NCI-H69 (cell line): ENCODE measurements around the gene HTR1E.
"Not testable (repeated sequence)": the region's sequence is repeated elsewhere in the genome, so short reads cannot be mapped to it uniquely, and the experiment has no call there.

ENCODE experiments used
- DNase-seq: peaks from one replicate; lab custom pipeline; 2025; lab: John Stamatoyannopoulos, UW

The HTR1E gene

DNA sequence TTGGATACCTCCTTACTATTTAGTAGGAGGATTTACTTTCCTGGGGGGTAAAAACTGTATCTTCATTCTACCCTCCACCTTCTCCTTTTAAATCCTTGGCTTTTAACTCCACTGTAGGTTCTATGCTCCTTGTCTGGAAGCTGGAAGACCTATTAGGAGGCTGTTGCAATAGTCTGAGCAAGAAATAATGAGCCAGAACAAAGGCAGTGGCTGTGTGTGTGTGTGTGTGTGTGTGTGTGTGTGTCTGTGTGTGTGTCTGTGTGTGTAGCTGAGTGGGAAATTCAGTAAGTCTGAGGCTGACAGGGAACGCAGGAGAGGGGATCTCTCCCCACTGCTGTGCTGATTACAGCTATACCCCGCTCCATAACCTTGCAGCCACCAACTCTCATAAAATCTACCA lies 35.8 kb downstream of the HTR1E start:
- no peak for DNase-seq

DNA sequence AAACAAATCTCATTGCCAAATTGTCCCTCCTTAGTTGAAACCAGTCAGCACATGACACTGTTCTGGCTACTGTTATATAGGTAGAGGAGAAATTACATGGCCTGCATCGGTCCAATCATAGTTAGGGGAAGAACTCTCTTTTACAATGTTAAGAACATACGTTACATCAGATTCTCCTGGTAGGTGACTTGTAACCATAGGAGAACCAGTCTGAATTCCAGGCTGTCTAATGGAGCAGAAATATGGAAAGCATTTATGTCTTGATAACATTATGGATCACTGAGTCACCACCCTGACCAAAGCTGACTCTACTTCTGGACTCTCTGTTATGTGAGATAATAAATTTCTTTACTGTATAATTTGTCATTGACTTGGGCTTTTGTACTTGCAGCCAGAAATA lies 40.9 kb downstream of the HTR1E start:
- no peak for DNase-seq

- DNase-seq, result no peak
Measured at GRCh38 chr6:87001494-87001893, 64.2 kb downstream of the HTR1E start.

GRCh38 chr6:87002391-87002790 lies 65.1 kb downstream of the HTR1E start:
- not testable (repeated sequence) for DNase-seq

GRCh38 chr6:87006541-87006940 lies 69.2 kb downstream of the HTR1E start:
- not testable (repeated sequence) for DNase-seq

DNA sequence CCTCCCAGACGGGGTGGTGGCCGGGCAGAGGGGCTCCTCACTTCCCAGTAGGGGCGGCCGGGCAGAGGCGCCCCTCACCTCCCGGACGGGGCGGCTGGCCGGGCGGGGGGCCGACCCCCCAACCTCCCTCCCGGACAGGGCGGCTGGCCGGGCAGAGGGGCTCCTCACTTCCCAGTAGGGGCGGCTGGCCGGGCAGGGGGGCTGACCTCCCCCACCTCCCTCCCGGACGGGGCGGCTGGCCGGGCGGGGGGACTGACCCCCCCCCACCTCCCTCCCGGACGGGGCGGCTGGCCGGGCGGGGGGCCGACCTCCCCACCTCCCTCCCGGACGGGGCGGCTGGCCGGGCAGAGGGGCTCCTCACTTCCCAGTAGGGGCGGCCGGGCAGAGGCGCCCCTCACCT lies 72.3 kb downstream of the HTR1E start:
- DNase-seq, result not testable (repeated sequence)

DNA sequence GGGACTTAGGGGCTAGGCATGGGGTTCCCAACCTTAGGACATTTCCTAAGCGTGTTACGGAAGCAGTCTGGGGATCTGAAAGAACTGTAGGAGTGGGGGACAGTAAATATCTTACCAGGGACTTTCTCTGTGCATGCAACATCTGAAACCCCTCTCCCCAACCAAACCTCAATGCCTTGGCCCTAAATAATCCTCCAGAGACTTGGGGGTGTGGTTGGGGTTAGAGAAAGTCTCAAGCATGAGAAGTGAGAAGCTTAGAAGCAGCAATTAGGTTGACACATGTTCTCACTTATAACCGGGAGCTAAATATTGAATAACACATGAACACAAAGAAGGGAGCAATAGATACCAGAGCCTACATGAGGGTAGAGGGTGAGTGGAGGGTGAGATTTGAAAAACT lies 74.7 kb downstream of the HTR1E start:
- DNase-seq, result no peak

DNA sequence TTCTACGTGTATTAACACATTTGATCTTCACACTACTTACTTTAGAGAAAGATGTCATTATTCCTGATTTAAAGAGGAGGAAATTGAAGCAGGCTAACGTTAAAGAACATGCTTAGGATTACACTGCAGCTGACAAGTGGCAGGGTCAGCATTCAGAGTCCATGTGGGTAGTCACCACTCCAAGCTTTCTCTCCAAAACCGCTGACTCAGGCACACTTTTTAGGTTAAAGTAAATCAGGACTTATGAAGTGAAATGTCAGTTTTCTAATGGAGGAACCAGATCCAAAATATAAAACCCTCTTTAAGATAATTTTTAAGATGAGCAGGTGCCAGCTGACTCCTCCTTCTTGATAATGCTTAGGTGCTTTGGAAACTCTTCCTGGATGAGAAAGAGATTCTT lies 75.4 kb downstream of the HTR1E start:
- no peak for DNase-seq

- DNase-seq, result no peak
Measured at GRCh38 chr6:87016772-87017171, 79.4 kb downstream of the HTR1E start.

- DNase-seq, result no peak
Measured at GRCh38 chr6:87027021-87027420, 89.7 kb downstream of the HTR1E start.

DNA sequence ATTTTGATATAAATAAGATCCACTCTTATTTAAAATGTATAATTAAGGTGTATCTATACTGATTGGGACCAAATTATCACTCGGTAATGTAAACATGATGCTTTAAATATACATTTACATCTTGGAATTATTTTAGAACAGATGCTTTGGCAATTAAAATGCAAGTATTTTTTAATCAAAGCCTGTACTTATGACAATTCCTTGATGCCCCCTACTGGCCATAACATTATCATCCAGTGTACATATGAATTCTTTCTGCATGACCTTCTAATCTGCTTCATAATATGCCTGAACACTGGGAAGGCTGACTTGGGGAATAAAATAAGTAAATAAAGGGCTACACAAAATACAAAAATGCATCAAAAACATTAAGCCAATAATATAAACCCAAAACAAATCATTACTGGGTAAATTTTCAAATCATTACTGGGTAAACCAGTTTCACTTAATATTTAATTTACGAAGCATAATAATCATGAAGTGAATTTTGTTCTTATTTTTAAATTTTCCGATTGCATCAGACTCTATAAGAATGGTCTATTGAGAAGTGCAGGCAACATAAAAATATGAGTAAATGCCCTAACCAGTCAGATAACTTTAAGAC lies 92.5 kb downstream of the HTR1E start:
- peak; percentile 61 for DNase-seq

DNA sequence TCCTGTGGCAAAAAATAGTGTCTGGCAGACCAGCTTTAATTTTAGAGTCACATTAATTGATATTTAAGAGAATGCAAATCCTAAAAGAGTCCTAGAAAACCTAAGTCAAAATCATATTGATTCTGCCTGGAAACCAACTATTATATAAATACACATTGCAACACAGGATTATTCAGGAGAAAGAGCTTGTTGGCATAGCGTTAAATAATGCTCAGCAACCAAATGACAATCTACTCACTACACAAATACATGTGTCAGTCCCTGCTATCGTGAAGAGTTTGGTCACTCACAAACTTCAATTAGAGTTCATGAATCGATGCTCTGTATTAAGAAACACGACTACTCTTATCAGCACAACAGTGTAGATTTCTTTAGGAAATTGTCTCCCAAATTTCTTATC lies 103.4 kb downstream of the HTR1E start:
- DNase-seq, result no peak

- no peak for DNase-seq
Measured at GRCh38 chr6:87045521-87046075, 108.3 kb downstream of the HTR1E start.

- DNase-seq, result no peak
Measured at GRCh38 chr6:87049779-87050178, 112.5 kb downstream of the HTR1E start.

DNA sequence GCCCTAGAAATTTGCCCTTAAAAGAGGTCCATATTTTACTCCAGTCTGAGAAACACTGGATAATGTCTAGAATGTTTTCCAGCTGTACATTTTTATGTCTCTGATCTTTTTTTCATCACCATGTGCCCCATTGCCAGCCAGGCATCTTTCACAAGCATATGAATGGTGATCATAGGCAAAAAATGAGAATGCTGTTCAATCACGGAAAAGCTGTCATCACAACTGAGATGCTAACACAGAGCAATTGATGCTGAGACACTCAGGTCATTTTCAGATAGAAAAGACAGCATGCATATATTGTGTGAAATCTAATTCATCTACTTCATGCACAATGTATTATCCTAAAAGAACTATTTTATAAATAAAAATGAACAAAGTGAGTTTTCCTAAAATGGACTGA lies 116.0 kb downstream of the HTR1E start:
- no peak for DNase-seq

- no peak for DNase-seq
Measured at GRCh38 chr6:87054143-87054833, 117.0 kb downstream of the HTR1E start.

GRCh38 chr6:87059943-87060342 lies 122.6 kb downstream of the HTR1E start:
- DNase-seq, result no peak

GRCh38 chr6:87065117-87065516 lies 127.8 kb downstream of the HTR1E start:
- no peak for DNase-seq
